ENCODE data around the gene SHROOM2.

SHROOM2 gene

DNA sequence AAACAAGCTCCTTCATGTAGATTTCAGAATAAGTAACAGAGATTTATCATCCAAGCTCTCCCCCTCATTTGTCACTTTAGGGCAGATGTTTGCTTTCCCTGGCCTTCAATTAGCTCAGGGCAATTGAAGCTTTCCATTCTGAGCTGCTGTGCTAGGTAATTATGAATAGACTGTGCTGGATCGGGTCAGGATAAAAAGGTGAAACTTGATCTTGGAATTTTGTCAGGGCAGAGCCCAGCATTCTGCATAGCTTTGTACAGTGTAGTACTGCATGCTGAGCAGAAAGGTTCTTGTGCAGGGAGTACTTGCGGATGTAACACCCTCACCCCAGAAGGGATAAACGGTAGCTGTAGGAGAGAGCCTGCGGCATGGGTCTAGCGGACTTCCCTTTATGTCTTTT lies 116.9 kb downstream of the SHROOM2 start:
- H3K36me3 ChIP-seq = no peaks in the 10 kb centered on the region
- no peaks in the 10 kb centered on the region for H3K4me1 ChIP-seq
- TF ChIP-seq, protein P1, sequence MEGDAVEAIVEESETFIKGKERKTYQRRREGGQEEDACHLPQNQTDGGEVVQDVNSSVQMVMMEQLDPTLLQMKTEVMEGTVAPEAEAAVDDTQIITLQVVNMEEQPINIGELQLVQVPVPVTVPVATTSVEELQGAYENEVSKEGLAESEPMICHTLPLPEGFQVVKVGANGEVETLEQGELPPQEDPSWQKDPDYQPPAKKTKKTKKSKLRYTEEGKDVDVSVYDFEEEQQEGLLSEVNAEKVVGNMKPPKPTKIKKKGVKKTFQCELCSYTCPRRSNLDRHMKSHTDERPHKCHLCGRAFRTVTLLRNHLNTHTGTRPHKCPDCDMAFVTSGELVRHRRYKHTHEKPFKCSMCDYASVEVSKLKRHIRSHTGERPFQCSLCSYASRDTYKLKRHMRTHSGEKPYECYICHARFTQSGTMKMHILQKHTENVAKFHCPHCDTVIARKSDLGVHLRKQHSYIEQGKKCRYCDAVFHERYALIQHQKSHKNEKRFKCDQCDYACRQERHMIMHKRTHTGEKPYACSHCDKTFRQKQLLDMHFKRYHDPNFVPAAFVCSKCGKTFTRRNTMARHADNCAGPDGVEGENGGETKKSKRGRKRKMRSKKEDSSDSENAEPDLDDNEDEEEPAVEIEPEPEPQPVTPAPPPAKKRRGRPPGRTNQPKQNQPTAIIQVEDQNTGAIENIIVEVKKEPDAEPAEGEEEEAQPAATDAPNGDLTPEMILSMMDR (IDR thresholded peaks at IDR 0.05; ENCODE audit: low read depth, low read length) = no peak
- no peak overlapping the region for H3K4me3 ChIP-seq (ENCODE audit: low read depth, low read length)
- no peak for DNase-seq
- no peaks in the 10 kb centered on the region for H3K27me3 ChIP-seq
- no peaks in the 10 kb centered on the region for H3K9me3 ChIP-seq

DNA sequence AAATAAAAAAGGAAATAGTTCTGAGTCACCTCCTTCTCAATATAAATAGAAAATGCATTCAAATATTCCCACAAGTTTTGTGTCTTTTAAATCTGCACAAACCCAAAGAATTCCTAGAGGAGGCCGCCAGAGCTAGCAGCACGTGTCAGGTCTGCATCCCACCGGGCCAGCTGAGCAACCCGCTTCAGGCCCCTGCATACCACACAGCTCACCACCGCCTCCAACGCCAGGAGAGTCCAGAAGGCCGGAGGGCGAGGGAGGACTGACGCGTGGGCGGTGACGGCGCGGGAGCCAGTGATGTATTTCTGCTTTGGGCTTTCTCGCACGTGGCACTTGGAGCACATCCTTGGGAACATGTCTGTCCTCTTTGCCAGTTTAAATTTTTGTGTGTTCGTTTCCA lies 119.1 kb downstream of the SHROOM2 start:
- no peaks in the 10 kb centered on the region for H3K9me3 ChIP-seq
- no peaks in the 10 kb centered on the region for H3K4me1 ChIP-seq
- TF ChIP-seq, protein P1 (IDR thresholded peaks at IDR 0.05; ENCODE audit: low read depth, low read length) = no peak
- no peaks in the 10 kb centered on the region for H3K36me3 ChIP-seq
- no peak overlapping the region for H3K4me3 ChIP-seq (ENCODE audit: low read depth, low read length)
- no peak for DNase-seq
- H3K27me3 ChIP-seq = no peaks in the 10 kb centered on the region

DNA sequence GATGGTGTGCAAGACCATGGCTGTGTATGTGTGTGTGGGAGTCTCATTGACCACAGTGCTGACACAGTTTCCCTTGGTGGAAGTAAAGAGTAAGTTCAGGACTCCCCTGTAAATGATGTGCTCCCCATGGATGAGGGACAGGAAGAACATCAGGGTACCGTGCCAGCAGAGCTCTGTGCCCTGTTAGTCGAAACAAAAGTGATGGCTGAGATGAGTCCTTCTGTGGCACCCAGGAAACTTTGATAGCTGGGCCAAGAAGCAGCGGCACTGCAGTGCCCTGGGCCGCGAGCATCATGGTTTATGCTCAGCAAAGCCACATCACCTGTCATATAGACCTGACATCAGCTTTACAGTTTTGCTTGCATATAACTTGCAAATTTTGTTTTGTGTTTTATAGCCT lies 119.5 kb downstream of the SHROOM2 start:
- H3K4me1 ChIP-seq = no peaks in the 10 kb centered on the region

DNA sequence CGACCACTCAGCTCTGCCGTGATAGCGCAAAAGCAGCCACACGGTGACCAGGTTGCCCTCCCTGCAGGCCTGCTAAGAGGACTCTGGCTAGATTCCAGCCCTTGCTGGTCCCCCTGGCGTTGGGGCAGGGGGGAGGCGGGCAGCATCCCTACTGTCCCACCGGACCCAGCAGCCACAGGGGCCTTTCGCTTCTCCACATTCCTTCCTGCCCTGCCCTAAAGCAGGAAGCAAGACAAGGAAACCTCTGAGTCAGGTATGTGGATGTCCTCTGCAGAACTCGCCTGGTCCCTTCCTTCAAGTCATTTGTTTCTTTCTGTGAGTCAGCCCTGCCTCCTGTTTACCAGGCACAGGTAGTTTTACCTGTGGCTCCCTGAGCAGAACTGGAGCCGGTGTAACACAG lies 120.7 kb downstream of the SHROOM2 start:
- H3K4me1 ChIP-seq = no peaks in the 10 kb centered on the region
- DNase-seq = no peak
- no peak overlapping the region for H3K4me3 ChIP-seq (ENCODE audit: low read depth, low read length)
- no peaks in the 10 kb centered on the region for H3K27me3 ChIP-seq
- H3K9me3 ChIP-seq = no peaks in the 10 kb centered on the region
- TF ChIP-seq, protein P1 (IDR thresholded peaks at IDR 0.05; ENCODE audit: low read depth, low read length) = no peak
- H3K36me3 ChIP-seq = no peaks in the 10 kb centered on the region

More for the DNA sequence above, 119.5 kb downstream of the SHROOM2 start:
- DNase-seq = no peak
- Histone ChIP-seq H3K27me3 (no peaks in the 10 kb centered on the region), H3K4me3 (ENCODE audit: low read depth, low read length) (no peak overlapping the region), H3K9me3 (no peaks in the 10 kb centered on the region), H3K36me3 (no peaks in the 10 kb centered on the region)
- TF ChIP-seq, protein P1 (IDR thresholded peaks at IDR 0.05; ENCODE audit: low read depth, low read length) = no peak

DNA sequence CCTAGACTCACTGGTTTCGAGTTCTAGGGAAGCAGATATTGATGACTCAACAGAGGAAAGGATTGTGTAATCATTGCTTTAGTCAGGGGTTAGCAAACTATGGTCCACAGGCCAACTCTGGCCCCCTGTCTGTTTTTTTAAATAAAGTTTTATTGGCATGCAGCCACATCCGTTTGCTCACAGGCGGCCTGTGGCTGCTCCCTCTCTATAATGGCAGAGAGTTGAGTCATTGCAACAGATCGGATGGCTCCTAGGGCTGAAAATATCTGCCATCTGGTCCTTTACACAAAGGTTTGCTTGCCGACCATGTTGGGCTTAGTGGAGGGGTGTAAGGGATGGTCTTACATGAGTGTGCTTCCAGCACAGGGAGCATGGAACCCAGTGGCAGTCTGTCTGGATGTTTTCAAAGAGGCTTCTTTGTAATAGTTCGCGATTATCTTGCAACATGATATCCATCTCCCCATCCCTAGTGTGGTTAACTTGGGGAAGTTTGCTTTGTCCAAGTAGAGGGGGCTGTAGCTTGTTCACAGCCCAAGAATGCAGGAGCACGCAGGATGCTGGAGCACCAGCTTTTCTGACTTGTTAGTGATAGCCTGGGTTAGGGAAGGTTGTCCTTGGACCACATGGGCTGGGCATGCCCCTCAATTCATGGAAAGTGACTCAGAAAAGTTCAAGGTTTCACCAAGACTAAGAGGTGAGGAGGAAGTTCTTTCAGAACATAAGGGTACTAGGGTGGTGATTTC lies 121.6 kb downstream of the SHROOM2 start:
- Histone ChIP-seq H3K27me3 (no peaks in the 10 kb centered on the region), H3K4me3 (ENCODE audit: low read depth, low read length) (no peak overlapping the region), H3K36me3 (no peaks in the 10 kb centered on the region), H3K9me3 (no peaks in the 10 kb centered on the region), H3K4me1 (no peaks in the 10 kb centered on the region)
- DNase-seq = no peak
- TF ChIP-seq, protein P1 (IDR thresholded peaks at IDR 0.05; ENCODE audit: low read depth, low read length) = no peak

DNA sequence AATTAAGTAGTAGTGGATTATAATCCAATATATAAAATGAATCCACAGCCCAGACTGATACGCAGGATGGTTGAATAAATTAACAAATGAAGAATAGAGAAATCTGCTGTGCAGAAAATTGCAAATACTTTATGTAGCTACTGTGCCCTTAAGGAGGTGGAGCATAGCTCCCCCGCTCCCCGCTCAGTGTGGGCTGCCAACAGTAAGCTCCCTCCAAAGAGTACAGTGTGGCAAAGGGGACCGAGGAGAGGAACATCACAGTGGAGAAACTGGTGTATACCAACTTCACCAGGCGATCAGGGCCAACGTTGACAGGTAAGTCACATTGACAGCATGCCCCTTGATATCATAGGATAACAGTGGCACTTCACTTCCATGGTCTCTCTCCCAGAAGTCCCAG lies 123.0 kb downstream of the SHROOM2 start:
- no peaks in the 10 kb centered on the region for H3K36me3 ChIP-seq
- DNase-seq = no peak
- H3K27me3 ChIP-seq = no peaks in the 10 kb centered on the region

More for the DNA sequence above, 123.0 kb downstream of the SHROOM2 start:
- TF ChIP-seq, protein P1 (IDR thresholded peaks at IDR 0.05; ENCODE audit: low read depth, low read length) = no peak
- H3K9me3 ChIP-seq = no peaks in the 10 kb centered on the region
- no peaks in the 10 kb centered on the region for H3K4me1 ChIP-seq
- H3K4me3 ChIP-seq (ENCODE audit: low read depth, low read length) = no peak overlapping the region

Data from BE2C (cell line).